Measurements from ENCODE around the gene PAQR5.

DNA sequence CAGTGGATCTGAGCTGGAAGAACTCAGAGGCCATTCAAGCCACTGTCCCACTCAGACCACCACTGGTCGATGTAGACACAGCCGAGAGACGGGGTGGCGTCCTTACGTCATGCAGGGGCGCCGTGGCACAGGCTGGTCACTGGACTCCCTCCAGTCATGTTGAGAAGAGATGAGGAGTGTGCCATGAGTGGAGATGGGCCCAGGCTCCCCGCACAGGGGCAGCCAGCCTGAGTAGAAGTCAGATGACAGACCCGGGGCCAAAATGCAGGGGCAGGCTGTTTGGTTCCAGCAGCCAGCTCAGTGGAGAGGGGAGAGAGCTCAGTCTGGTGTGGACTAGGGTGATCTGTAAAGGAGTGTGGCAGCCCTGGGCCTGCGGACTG is 82.0 kb downstream of the PAQR5 start:
- TF ChIP-seq, protein P1, sequence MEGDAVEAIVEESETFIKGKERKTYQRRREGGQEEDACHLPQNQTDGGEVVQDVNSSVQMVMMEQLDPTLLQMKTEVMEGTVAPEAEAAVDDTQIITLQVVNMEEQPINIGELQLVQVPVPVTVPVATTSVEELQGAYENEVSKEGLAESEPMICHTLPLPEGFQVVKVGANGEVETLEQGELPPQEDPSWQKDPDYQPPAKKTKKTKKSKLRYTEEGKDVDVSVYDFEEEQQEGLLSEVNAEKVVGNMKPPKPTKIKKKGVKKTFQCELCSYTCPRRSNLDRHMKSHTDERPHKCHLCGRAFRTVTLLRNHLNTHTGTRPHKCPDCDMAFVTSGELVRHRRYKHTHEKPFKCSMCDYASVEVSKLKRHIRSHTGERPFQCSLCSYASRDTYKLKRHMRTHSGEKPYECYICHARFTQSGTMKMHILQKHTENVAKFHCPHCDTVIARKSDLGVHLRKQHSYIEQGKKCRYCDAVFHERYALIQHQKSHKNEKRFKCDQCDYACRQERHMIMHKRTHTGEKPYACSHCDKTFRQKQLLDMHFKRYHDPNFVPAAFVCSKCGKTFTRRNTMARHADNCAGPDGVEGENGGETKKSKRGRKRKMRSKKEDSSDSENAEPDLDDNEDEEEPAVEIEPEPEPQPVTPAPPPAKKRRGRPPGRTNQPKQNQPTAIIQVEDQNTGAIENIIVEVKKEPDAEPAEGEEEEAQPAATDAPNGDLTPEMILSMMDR (IDR thresholded peaks at IDR 0.05) = no peak
- TF ChIP-seq, protein P2, sequence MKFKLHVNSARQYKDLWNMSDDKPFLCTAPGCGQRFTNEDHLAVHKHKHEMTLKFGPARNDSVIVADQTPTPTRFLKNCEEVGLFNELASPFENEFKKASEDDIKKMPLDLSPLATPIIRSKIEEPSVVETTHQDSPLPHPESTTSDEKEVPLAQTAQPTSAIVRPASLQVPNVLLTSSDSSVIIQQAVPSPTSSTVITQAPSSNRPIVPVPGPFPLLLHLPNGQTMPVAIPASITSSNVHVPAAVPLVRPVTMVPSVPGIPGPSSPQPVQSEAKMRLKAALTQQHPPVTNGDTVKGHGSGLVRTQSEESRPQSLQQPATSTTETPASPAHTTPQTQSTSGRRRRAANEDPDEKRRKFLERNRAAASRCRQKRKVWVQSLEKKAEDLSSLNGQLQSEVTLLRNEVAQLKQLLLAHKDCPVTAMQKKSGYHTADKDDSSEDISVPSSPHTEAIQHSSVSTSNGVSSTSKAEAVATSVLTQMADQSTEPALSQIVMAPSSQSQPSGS (CRISPR knock-in tag; IDR thresholded peaks at IDR 0.05; ENCODE audit: borderline replicate concordance, low read depth) = no peak
- TF ChIP-seq, protein P3, sequence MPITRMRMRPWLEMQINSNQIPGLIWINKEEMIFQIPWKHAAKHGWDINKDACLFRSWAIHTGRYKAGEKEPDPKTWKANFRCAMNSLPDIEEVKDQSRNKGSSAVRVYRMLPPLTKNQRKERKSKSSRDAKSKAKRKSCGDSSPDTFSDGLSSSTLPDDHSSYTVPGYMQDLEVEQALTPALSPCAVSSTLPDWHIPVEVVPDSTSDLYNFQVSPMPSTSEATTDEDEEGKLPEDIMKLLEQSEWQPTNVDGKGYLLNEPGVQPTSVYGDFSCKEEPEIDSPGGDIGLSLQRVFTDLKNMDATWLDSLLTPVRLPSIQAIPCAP (CRISPR knock-in tag; IDR thresholded peaks at IDR 0.05) = no peak
- TF ChIP-seq ZNF232 (CRISPR knock-in tag; IDR thresholded peaks at IDR 0.05) = no peak
- TF ChIP-seq, protein P4, sequence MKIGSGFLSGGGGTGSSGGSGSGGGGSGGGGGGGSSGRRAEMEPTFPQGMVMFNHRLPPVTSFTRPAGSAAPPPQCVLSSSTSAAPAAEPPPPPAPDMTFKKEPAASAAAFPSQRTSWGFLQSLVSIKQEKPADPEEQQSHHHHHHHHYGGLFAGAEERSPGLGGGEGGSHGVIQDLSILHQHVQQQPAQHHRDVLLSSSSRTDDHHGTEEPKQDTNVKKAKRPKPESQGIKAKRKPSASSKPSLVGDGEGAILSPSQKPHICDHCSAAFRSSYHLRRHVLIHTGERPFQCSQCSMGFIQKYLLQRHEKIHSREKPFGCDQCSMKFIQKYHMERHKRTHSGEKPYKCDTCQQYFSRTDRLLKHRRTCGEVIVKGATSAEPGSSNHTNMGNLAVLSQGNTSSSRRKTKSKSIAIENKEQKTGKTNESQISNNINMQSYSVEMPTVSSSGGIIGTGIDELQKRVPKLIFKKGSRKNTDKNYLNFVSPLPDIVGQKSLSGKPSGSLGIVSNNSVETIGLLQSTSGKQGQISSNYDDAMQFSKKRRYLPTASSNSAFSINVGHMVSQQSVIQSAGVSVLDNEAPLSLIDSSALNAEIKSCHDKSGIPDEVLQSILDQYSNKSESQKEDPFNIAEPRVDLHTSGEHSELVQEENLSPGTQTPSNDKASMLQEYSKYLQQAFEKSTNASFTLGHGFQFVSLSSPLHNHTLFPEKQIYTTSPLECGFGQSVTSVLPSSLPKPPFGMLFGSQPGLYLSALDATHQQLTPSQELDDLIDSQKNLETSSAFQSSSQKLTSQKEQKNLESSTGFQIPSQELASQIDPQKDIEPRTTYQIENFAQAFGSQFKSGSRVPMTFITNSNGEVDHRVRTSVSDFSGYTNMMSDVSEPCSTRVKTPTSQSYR (CRISPR knock-in tag; IDR thresholded peaks at IDR 0.05) = no peak
- no peak for TF ChIP-seq CREB1 (CRISPR knock-in tag; IDR thresholded peaks at IDR 0.05)
- no peak for TF ChIP-seq FOXJ3 (CRISPR knock-in tag; IDR thresholded peaks at IDR 0.05; ENCODE audit: borderline replicate concordance)
- TF ChIP-seq CREM (CRISPR knock-in tag; IDR thresholded peaks at IDR 0.05) = no peak
- TF ChIP-seq, protein P5, sequence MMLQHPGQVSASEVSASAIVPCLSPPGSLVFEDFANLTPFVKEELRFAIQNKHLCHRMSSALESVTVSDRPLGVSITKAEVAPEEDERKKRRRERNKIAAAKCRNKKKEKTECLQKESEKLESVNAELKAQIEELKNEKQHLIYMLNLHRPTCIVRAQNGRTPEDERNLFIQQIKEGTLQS (CRISPR knock-in tag; conservative IDR thresholded peaks at IDR 0.05) = no peak
- no peak for TF ChIP-seq ZNF416 (CRISPR knock-in tag; IDR thresholded peaks at IDR 0.05)
- TF ChIP-seq, protein P6, sequence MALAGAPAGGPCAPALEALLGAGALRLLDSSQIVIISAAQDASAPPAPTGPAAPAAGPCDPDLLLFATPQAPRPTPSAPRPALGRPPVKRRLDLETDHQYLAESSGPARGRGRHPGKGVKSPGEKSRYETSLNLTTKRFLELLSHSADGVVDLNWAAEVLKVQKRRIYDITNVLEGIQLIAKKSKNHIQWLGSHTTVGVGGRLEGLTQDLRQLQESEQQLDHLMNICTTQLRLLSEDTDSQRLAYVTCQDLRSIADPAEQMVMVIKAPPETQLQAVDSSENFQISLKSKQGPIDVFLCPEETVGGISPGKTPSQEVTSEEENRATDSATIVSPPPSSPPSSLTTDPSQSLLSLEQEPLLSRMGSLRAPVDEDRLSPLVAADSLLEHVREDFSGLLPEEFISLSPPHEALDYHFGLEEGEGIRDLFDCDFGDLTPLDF (CRISPR knock-in tag; IDR thresholded peaks at IDR 0.05) = no peak
- TF ChIP-seq, protein P7, sequence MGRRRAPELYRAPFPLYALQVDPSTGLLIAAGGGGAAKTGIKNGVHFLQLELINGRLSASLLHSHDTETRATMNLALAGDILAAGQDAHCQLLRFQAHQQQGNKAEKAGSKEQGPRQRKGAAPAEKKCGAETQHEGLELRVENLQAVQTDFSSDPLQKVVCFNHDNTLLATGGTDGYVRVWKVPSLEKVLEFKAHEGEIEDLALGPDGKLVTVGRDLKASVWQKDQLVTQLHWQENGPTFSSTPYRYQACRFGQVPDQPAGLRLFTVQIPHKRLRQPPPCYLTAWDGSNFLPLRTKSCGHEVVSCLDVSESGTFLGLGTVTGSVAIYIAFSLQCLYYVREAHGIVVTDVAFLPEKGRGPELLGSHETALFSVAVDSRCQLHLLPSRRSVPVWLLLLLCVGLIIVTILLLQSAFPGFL (CRISPR knock-in tag; IDR thresholded peaks at IDR 0.05; ENCODE audit: borderline replicate concordance) = no peak
- TF ChIP-seq, protein P8, sequence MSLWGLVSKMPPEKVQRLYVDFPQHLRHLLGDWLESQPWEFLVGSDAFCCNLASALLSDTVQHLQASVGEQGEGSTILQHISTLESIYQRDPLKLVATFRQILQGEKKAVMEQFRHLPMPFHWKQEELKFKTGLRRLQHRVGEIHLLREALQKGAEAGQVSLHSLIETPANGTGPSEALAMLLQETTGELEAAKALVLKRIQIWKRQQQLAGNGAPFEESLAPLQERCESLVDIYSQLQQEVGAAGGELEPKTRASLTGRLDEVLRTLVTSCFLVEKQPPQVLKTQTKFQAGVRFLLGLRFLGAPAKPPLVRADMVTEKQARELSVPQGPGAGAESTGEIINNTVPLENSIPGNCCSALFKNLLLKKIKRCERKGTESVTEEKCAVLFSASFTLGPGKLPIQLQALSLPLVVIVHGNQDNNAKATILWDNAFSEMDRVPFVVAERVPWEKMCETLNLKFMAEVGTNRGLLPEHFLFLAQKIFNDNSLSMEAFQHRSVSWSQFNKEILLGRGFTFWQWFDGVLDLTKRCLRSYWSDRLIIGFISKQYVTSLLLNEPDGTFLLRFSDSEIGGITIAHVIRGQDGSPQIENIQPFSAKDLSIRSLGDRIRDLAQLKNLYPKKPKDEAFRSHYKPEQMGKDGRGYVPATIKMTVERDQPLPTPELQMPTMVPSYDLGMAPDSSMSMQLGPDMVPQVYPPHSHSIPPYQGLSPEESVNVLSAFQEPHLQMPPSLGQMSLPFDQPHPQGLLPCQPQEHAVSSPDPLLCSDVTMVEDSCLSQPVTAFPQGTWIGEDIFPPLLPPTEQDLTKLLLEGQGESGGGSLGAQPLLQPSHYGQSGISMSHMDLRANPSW (CRISPR knock-in tag; conservative IDR thresholded peaks at IDR 0.05; ENCODE audit: low read depth) = no peak
- no peak for TF ChIP-seq NFYB (CRISPR knock-in tag; conservative IDR thresholded peaks at IDR 0.05; ENCODE audit: low read depth)

Measured in WTC11 (cell line).